Vagina (tissue), 2 donors: ENCODE results near the gene SLC9A1.

Experiments used
- POLR2A ChIP-seq, 2 donors: fragments of 450-650 bp; IDR thresholded peaks; one replicate each; pipeline ENCODE4 v1.6.1; 2017; ENCODE audit warnings: antibody characterized with exemption in 2 of 2, mild to moderate bottlenecking in 2 of 2, moderate library complexity in 2 of 2
- POLR2AphosphoS5 ChIP-seq, 2 donors: sonication (generic); formaldehyde crosslinking; IDR thresholded peaks; one replicate each; pipeline ENCODE4 v1.9.0; 2017; ENCODE audit warnings: antibody characterized with exemption in 2 of 2, mild to moderate bottlenecking in 2 of 2, low read depth in 1 of 2; ENCODE audit not compliant: insufficient read depth in 1 of 2
- TF ChIP-seq, protein P1 (sequence below), 3 experiments: fragments of 450-650 bp in 2 of 3; fragments of 200-600 bp in 1 of 3; sonication (generic) in 1 of 3; IDR thresholded peaks; one replicate each; pipeline ENCODE4 v1.5.1; 2017 to 2019; ENCODE audit warnings: antibody characterized with exemption in 3 of 3, mild to moderate bottlenecking in 2 of 3, moderate library complexity in 2 of 3

DNA sequence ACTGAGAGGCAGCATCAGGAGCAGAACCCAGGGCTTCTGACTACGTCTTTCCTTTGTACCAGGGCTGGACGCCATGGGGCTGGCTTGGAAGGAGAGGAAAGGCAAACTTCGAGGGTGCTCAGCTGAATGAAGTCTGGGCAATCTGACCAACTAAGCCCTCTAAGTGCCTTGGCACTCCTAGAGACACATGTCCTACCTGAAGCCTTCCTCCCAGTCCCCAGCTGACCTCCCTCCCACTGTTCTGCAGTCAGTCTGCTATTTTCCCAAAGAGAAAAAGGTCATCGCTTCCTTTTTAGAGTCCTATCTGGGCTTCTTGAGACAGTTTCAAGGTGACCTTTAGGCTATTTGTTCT, 5.2 kb downstream of the SLC9A1 start:
- TF ChIP-seq POLR2AphosphoS5 (IDR thresholded peaks at IDR 0.05; ENCODE audit: insufficient read depth in 1 of 2, low read depth in 1 of 2) (no peak), POLR2A (IDR thresholded peaks at IDR 0.05) (no peak)
- TF ChIP-seq, protein P1, sequence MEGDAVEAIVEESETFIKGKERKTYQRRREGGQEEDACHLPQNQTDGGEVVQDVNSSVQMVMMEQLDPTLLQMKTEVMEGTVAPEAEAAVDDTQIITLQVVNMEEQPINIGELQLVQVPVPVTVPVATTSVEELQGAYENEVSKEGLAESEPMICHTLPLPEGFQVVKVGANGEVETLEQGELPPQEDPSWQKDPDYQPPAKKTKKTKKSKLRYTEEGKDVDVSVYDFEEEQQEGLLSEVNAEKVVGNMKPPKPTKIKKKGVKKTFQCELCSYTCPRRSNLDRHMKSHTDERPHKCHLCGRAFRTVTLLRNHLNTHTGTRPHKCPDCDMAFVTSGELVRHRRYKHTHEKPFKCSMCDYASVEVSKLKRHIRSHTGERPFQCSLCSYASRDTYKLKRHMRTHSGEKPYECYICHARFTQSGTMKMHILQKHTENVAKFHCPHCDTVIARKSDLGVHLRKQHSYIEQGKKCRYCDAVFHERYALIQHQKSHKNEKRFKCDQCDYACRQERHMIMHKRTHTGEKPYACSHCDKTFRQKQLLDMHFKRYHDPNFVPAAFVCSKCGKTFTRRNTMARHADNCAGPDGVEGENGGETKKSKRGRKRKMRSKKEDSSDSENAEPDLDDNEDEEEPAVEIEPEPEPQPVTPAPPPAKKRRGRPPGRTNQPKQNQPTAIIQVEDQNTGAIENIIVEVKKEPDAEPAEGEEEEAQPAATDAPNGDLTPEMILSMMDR (IDR thresholded peaks at IDR 0.05): no peak
